ENCODE measurements around the gene ZC3H18.
A peak's percentile ranks its signal among the peaks of the same experiment; 100 is the strongest.

ZC3H18 gene

DNA sequence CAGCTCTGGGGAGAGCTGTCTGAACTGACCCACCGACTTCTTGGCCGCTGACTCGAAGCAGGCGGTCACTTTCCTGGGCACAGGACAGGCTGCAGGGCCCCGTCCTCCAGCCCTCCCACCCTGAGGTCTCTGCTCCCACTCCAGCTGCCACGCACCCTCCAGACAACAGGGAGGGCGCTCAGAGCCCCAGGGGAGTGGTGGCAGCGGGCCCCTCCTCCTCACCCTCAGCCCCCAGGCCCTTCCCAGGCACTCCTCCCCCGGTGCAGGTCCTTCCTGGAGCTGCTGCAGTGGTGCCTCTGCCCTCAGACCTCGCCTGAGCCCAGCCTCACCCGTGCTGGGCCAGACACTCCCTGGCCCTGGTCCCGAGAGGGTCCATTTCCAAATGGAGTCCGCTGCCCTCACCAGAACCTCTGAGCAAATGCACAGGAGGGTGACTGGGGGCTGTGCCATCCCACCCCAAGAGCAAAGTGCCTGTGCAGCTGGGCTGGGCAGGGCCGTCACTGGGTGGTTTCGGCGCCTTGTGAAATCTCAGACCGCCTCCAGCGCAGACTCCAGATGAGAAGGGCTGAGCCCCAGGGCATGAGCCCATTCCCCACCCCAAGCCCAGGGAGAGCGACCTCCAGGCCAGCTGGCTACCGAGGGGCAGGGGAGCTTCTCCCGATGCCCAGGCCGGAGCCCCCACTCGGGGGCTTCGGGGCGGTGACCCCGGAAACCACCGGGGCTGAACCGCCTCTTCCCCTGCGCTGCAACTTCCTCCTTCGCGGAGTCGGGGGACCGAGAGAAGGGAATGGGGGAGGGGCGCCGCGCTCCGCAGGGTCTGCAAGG, 79.9 kb downstream of the ZC3H18 start:
- peak; percentile 65 for ATAC-seq
- TF ChIP-seq, protein P1, sequence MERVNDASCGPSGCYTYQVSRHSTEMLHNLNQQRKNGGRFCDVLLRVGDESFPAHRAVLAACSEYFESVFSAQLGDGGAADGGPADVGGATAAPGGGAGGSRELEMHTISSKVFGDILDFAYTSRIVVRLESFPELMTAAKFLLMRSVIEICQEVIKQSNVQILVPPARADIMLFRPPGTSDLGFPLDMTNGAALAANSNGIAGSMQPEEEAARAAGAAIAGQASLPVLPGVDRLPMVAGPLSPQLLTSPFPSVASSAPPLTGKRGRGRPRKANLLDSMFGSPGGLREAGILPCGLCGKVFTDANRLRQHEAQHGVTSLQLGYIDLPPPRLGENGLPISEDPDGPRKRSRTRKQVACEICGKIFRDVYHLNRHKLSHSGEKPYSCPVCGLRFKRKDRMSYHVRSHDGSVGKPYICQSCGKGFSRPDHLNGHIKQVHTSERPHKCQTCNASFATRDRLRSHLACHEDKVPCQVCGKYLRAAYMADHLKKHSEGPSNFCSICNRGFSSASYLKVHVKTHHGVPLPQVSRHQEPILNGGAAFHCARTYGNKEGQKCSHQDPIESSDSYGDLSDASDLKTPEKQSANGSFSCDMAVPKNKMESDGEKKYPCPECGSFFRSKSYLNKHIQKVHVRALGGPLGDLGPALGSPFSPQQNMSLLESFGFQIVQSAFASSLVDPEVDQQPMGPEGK (CRISPR knock-in tag; IDR thresholded peaks at IDR 0.05; ENCODE audit: borderline replicate concordance) = no peak
- TF ChIP-seq ISL1 (CRISPR knock-in tag; IDR thresholded peaks at IDR 0.05) (no peak), GLIS3 (CRISPR knock-in tag; IDR thresholded peaks at IDR 0.05) (no peak), ZNF70 (CRISPR knock-in tag; IDR thresholded peaks at IDR 0.05) (no peak), ZC3H10 (CRISPR knock-in tag; IDR thresholded peaks at IDR 0.05) (no peak)
- TF ChIP-seq, protein P2, sequence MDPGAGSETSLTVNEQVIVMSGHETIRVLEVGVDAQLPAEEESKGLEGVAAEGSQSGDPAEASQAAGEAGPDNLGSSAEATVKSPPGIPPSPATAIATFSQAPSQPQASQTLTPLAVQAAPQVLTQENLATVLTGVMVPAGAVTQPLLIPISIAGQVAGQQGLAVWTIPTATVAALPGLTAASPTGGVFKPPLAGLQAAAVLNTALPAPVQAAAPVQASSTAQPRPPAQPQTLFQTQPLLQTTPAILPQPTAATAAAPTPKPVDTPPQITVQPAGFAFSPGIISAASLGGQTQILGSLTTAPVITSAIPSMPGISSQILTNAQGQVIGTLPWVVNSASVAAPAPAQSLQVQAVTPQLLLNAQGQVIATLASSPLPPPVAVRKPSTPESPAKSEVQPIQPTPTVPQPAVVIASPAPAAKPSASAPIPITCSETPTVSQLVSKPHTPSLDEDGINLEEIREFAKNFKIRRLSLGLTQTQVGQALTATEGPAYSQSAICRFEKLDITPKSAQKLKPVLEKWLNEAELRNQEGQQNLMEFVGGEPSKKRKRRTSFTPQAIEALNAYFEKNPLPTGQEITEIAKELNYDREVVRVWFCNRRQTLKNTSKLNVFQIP (CRISPR knock-in tag; IDR thresholded peaks at IDR 0.05; ENCODE audit: borderline replicate concordance, low read depth) = no peak

DNA sequence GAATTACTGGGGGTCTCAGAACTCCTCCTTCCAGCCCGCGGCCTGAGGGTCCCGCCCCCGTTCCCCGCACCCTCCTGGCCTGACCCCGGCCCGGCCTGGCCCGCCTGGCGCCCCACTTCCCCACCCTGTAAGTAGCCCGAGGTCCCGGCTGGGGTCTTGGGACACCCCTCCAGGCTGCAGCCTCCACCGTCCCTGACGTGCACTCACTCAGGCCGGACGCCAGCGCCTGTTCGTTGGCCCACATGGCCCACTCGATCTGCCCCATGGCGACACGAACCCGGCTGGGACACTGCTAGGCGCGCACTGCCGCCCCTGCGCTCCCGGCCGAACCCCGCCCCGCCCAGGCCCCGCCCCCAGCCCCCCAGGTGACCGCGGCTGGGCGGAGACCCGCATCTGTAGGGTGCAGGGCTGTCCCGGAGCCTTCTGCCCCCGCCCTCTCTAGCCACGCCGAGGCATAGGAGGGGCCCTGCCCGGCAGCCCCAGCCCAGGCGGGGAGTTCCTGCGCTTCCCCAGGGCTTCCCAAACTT, 80.6 kb downstream of the ZC3H18 start, which contains the start of gene CYBA:
Gene CYBA, minus strand, starts transcription at position 305 of the 527 bp plus-strand sequence. Its CDS starts 40 bp downstream, at position 265.
- ATAC-seq = peak; percentile 87
- TF ChIP-seq TCF4 (CRISPR knock-in tag; IDR thresholded peaks at IDR 0.05; ENCODE audit: borderline replicate concordance) = no peak
- TF ChIP-seq, protein P2 (CRISPR knock-in tag; IDR thresholded peaks at IDR 0.05; ENCODE audit: borderline replicate concordance, low read depth) = no peak
- no peak for TF ChIP-seq TOX (CRISPR knock-in tag; IDR thresholded peaks at IDR 0.05; ENCODE audit: borderline replicate concordance)
- TF ChIP-seq PPARA (CRISPR knock-in tag; IDR thresholded peaks at IDR 0.05; ENCODE audit: borderline replicate concordance) = no peak
- TF ChIP-seq OSR1 (CRISPR knock-in tag; IDR thresholded peaks at IDR 0.05) = no peak
- no peak for TF ChIP-seq ISL1 (CRISPR knock-in tag; IDR thresholded peaks at IDR 0.05)
- no peak for TF ChIP-seq ZC3H10 (CRISPR knock-in tag; IDR thresholded peaks at IDR 0.05)
- no peak for TF ChIP-seq ZNF565 (CRISPR knock-in tag; conservative IDR thresholded peaks at IDR 0.05; ENCODE audit: low read depth)
- TF ChIP-seq ZNF8 (CRISPR knock-in tag; IDR thresholded peaks at IDR 0.05) = no peak
- no peak for TF ChIP-seq GLIS3 (CRISPR knock-in tag; IDR thresholded peaks at IDR 0.05)
- no peak for TF ChIP-seq BACH2 (CRISPR knock-in tag; IDR thresholded peaks at IDR 0.05; ENCODE audit: borderline replicate concordance)
- no peak for TF ChIP-seq ZNF70 (CRISPR knock-in tag; IDR thresholded peaks at IDR 0.05)
- TF ChIP-seq, protein P3, sequence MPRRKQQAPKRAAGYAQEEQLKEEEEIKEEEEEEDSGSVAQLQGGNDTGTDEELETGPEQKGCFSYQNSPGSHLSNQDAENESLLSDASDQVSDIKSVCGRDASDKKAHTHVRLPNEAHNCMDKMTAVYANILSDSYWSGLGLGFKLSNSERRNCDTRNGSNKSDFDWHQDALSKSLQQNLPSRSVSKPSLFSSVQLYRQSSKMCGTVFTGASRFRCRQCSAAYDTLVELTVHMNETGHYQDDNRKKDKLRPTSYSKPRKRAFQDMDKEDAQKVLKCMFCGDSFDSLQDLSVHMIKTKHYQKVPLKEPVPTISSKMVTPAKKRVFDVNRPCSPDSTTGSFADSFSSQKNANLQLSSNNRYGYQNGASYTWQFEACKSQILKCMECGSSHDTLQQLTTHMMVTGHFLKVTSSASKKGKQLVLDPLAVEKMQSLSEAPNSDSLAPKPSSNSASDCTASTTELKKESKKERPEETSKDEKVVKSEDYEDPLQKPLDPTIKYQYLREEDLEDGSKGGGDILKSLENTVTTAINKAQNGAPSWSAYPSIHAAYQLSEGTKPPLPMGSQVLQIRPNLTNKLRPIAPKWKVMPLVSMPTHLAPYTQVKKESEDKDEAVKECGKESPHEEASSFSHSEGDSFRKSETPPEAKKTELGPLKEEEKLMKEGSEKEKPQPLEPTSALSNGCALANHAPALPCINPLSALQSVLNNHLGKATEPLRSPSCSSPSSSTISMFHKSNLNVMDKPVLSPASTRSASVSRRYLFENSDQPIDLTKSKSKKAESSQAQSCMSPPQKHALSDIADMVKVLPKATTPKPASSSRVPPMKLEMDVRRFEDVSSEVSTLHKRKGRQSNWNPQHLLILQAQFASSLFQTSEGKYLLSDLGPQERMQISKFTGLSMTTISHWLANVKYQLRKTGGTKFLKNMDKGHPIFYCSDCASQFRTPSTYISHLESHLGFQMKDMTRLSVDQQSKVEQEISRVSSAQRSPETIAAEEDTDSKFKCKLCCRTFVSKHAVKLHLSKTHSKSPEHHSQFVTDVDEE (CRISPR knock-in tag; IDR thresholded peaks at IDR 0.05) = no peak
- TF ChIP-seq ARNTL (CRISPR knock-in tag; IDR thresholded peaks at IDR 0.05; ENCODE audit: borderline replicate concordance, low read depth) = no peak
- TF ChIP-seq, protein P4, sequence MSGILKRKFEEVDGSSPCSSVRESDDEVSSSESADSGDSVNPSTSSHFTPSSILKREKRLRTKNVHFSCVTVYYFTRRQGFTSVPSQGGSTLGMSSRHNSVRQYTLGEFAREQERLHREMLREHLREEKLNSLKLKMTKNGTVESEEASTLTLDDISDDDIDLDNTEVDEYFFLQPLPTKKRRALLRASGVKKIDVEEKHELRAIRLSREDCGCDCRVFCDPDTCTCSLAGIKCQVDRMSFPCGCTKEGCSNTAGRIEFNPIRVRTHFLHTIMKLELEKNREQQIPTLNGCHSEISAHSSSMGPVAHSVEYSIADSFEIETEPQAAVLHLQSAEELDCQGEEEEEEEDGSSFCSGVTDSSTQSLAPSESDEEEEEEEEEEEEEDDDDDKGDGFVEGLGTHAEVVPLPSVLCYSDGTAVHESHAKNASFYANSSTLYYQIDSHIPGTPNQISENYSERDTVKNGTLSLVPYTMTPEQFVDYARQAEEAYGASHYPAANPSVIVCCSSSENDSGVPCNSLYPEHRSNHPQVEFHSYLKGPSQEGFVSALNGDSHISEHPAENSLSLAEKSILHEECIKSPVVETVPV (CRISPR knock-in tag; IDR thresholded peaks at IDR 0.05) = no peak
- TF ChIP-seq ESRRG (CRISPR knock-in tag; IDR thresholded peaks at IDR 0.05) = no peak
- TF ChIP-seq ZFP3 (CRISPR knock-in tag; IDR thresholded peaks at IDR 0.05) = no peak
- no peak for TF ChIP-seq RARB (CRISPR knock-in tag; IDR thresholded peaks at IDR 0.05)
- no peak for TF ChIP-seq CSDC2 (CRISPR knock-in tag; IDR thresholded peaks at IDR 0.05)

All from SK-N-SH treated with all-trans-retinoic acid at 6 μM for 48 hours (cell line).